ENCODE data around the gene CDH4.
"Not testable (repeated sequence)": the region's sequence is repeated elsewhere in the genome, so short reads cannot be mapped to it uniquely, and the experiment has no call there.

The CDH4 gene

DNA sequence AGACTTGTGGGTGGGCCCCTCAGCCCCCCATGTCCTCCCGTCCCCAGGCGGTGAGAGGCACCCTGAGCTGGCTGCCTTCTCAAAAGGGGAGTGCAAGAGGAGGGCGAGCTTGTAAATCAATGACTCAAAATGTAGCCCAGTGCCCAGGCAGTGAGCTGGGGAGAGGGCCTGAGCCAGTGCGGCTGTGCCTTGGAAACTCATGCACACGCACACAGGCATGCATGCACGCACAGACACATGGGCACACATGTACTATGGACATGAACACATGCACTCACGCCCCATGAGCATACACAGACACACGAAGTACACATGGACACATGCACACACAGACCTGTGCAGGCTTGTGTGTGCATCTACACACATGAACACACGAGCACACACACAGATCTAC is 680.1 kb downstream of the CDH4 start:
- no peak for DNase-seq

DNA sequence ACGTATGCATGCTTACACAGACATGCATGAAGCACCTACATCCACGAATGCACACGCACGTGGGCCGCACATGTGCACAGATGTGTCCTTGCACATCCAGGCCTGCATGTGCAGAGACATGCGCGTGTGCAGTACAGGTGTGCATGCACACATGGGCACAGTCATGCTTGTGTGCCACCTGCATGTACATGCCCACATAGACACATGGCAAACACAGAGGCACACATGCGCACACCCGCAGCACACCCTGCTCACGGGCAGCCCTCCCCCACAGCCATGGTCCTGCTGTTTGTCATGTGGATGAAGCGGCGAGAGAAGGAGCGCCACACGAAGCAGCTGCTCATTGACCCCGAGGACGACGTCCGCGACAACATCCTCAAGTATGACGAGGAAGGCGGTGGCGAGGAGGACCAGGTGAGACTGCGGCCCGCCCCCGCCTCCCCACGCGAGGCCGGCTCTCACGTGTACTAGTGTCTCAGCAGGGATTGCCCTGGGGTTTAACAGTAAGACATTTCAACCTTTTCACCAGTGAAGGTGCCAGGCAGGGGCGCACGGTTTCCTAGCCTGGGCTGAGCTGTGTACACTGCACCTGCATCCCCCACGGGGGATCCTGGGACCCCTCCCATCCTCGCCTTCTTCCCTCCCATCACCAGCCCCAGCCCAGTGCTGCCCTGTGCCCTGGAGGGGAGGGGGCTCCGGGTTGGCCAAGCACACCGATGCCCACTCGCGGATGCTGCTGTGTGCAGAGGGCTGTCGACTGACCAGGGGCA is 680.8 kb downstream of the CDH4 start:
- DNase-seq: no peak

DNA sequence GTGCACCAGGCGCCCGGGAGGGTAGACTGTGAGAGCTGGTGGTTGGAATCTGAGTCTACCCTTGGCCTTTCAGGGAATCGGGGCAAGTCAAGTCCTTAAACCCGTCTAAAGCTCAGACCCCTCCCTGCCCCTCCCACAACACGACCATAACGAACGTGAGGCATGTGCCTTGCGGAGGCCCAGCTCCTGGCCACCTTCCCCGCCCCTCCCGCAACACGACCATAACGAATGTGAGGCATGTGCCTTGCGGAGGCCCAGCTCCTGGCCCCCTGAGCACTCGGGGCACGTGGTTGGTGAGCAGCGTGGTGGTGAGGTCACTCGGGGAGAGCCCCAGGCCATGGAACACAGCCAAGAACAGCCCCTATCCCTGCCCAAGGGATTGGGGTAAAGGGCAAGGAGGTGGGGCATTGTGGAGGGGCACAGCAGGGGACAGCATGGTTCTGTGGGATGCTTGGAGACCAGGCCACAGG is 681.5 kb downstream of the CDH4 start:
- no peak for DNase-seq

DNA sequence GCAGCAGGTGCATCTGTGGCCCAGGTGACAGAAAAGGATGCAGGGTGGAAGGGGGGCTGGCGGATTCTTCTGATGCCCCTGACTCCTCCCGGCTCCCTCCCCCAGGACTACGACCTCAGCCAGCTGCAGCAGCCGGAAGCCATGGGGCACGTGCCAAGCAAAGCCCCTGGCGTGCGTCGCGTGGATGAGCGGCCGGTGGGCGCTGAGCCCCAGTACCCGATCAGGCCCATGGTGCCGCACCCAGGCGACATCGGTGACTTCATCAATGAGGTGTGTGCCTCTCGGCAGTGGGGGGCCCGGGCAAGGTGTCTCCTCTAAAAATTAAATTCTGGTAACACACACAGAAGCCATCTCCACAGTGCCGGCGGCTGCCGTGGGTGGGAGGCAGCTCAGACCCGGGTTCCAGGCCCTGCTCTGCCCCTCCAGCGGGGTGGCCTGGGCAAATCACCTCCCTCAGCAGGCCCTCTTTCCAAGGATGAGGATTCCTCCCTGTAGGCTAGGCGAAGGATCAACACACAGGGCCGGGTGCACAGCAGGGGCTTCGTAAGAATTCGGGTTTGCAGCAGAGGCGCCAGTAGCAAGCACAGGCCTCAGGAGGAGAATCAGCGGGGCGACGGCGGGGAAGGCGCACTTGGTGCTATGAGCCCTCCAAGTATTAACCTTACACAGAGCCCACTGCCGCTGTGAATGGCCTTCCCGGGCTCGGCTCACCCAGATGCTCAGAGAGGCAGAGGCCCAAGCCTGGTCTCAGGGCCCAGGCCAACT is 682.1 kb downstream of the CDH4 start:
- DNase-seq: no peak

DNA sequence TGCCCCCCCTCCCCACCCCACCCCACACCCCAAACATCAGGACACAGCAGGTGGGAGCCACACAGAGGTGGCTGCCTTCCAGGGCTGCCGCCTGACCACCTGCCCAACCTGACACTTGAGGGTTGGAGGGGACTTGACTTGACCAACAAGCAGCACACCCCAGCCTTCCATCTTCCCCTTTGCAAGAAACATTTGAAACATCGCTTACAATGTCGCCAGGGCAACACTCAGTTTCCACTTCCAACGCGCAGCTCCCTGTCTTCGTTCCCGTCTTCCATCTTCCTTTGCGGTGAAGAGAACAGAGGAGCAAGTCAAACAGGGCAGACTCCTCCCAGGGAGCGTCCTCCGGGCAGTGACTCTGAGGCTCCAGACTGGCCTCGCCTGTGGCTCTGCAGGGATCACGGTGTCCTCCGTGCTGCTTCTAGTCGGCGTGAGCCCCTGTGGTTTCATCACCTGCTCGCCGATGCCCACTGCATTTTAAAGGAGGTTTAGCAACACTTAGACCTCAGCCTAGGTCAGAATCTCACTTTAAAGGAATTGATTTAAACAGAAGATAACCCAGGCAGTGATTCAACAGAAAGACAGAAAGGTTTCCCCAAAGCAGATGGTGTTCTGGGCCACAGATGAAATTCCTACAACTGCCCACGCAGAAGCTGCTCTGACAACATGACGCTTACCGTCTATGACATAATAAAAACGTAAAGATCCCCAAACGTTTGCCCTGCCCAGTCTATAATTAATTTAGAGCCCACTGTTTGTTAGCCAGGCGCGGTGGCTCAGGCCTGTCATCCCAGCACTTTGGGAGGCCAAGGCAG is 682.9 kb downstream of the CDH4 start:
- no peak for DNase-seq

DNA sequence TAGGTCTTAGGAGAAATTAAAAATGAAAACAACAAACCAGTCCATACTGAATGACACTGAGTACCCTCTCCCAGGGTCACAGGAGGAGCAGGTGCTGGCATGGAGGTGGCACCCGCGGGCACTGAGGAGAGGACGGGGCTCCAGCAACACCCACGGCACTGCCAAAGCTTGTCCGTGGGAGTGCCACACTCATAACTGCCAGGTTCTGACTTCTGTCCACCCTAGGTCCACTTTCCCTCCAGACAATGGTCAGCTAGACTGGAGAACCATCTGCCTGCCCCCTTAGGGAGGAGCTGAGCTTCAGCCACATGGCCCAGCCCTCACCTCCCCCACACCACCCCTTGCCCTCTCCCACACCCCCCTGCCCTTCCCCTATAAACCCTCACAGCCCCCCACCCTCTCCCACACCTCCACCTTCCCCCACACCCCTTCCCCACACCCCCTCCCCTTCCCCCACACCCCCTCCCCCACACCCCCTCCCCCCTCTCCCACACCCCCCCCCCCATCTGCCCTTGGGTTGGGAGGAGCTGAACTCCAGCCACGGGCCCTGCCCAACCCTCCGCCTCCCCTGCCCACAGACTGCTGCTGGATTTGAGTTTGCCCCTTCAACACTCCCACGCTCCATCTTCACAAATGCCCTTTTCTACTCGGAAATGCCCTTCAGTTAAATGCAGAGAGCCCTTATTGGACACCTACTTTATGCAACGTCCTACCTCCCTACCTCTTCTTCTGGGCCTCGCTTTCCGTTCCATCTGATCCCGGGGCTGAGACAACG is 684.1 kb downstream of the CDH4 start:
- no peak for DNase-seq

DNA sequence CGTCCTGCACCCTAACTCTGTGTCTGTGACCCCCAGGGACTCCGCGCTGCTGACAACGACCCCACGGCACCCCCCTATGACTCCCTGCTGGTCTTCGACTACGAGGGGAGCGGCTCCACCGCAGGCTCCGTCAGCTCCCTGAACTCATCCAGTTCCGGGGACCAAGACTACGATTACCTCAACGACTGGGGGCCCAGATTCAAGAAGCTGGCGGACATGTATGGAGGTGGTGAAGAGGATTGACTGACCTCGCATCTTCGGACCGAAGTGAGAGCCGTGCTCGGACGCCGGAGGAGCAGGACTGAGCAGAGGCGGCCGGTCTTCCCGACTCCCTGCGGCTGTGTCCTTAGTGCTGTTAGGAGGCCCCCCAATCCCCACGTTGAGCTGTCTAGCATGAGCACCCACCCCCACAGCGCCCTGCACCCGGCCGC is 684.7 kb downstream of the CDH4 start:
- DNase-seq: no peak

DNA sequence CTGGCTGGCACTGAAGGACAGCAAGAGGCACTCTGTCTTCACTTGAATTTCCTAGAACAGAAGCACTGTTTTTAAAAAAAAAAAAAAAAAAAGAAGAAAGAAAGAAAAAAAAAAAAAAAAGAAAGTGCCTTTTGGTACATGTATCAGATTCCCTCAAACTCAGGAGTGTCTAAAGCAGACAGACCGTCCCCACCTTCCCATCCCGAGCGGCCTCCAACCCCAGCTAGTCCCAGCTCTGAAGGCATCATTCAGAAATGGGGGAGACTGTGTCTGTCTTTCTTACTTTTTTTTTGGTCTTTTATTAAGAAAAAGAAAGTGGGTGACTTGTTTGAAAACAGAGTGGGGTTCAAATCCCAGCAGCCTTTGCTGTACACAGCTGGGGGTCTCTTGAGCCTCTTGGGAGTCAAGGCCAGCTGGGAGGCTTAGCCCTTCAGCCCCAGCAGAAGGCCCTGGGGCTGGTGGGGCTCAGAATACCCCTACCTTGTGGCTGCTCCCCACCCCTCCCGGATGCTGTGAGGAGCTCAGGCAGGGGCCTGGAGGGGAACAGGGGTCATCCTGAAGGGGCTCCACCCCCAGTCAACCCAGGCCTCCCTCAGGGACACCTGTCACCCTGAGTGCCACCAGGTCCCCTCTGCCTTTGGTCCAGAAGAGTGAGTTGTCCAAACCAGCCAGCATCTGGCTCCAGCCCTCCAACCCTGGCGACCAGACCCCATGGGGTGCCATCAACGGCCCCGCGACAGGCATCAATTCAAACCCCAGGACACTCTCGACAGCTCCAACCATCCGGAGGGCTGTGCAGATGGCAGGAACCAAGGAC is 685.3 kb downstream of the CDH4 start:
- no peak for DNase-seq

DNA sequence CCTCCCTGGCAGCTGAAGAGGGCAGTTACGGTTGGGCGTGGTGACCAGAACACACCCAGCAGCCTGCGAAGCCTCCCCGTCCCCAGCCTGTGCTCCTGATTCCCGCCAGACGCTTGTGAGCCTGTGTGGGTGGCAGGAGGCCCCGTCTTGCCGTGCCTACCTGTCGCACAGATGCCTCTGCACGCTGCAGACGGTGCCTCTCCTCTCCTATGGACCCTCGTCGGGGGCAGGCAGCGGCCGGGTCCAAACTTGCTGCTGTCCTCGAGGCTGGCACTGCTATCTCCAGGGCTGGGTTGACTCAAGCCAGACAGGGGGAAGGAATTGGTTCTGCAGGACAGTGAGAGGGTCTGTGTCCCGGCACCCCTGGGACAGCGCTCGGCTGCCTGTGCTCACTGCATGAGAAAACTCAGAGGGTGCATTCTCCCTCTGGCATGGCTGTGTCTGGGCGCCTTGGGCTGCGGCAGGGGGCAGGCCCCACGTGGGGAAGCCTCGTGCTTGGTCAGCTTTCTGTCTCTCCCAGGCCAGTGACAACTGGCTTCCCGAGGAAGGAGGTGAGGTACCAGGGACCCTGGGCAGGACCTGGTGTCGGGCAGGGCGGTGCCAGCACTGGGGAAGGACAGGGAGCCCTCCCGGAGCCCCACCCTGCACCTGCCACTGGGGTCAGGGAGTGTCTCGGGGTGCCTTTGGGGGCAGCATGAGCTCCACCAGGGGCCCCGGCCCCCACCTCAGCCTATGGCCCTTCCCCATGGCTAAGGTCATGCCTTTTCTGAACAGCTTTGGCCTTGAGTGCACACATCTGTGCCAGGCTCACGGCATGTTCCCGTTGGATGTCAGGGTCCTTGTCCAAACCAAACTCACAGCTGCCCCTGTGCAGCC is 686.1 kb downstream of the CDH4 start:
- no peak for DNase-seq

DNA sequence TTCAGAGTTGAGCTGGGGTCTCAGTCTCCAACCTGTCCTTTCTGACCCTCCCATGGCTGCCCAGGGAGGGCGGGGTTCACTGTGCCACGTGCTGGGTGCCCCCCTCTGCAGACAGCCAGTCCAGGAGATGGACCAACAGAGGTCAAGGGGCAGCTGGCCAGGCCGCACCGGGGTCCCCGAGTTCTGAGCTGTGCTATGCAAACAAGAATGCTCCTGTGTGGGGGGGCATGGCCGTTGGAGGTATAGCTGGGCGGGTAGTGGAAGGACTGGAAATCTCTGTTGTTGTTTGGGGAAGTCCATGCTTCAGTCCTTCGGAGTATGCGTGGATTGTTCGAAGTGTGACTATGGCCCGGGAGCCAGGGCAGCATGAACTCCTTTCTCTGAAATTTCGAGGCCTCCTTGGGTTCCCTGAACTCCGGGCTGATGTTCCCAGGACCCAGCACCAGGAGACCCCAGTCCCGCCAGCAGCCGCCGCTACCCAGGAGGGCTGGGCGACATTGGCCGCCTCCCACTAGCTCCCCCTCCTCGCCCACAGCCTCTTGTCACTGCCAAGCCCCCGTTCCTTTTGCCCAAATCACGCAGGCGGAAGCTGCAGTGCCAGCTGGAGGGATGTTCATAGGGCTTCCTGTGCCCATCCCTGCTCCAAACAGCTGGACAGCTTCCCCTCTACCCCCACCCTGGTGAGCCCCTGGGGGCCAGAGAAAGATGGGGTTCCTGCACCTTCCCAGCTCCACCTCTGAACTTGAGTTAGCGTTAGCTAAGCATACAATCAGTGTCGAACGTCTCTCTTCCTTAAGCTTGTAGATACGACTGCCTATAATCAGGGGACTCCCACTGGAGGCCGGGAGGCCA is 687.0 kb downstream of the CDH4 start:
- no peak for DNase-seq

DNA sequence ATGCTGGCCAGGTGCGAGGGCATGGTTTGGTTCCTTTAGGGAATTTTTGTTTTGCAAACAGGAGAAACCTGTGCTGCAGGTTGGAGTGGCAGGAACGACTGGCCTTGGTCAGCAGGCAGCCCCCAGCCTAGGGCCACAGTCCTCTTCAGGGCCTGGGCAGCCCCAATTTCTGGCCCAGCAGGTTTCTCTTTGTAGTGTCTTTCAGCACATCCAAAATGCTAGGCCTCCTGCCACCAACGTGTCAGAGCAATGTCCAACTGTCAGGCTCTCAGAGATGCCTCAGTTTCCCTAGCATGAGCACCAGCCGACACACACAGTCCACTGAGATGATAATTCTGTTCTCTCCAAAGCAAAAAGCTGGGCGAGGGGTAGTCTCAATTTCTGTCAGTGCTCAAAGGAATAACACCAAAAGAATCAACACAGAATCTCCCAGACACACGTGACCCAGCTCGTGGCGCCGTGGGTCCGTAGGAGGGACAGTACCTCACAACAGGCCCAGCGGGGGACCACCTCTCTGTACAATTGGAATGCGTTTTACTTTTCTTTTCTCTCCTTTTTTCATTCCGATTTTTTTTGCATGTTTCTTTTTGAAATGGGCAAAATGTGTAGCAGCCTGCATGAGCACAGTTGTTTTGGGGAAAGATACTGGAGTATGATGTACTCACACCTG is 687.8 kb downstream of the CDH4 start:
- DNase-seq: no peak

DNA sequence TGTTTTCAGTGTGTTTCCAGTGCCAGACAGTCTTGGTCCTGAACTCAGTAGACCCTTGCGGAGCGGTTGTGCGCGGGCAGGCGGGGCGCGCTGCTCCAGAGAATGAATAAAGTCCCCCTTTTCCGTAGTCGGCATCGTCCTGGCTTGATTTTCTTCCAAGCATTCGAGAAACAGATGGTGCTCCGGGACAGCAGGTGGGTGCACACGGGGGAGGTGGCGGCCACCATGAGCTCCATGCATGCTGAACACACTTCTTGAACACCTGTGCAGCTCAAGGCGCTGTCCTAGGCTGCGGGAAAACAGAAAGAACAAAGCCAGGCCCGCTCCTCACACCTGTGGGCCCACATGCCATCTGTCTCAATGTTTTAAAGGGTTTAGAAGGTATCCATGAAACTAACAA is 688.4 kb downstream of the CDH4 start:
- no peak for DNase-seq

DNA sequence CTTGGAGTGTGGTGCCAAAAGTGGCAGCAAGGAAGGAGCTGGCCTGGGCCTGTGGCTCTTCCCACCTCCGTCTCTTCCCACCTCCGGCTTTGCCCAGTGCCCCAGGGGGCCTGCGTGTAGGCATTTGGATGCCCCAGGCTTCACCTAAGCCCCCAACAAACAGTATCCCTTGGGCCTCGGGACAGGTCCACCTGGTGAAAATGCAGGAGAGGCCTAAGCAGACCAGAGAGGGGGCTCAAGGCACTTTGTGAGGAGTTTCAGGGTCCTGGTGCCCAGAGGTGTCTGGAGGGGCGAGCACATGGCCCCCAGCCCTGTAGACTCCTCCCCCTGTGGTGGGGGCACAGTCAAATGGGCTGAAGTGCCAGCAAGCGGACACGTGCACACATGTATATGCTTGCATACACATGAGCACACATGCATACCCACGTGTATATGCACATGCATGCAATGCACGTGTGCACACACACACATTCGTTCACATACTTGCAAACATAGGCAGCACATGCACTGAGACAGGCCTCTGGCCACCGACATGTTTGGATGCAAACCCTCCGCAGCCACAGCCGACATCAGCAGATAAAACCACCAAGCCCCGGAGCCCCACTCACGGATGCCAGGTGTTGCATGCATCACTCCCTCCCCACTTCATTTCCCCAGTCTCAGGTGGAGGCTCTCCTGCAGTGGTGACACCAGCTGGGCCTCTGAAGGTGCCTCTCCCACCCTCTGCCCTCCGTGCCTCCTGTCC is 689.1 kb downstream of the CDH4 start:
- no peak for DNase-seq

DNA sequence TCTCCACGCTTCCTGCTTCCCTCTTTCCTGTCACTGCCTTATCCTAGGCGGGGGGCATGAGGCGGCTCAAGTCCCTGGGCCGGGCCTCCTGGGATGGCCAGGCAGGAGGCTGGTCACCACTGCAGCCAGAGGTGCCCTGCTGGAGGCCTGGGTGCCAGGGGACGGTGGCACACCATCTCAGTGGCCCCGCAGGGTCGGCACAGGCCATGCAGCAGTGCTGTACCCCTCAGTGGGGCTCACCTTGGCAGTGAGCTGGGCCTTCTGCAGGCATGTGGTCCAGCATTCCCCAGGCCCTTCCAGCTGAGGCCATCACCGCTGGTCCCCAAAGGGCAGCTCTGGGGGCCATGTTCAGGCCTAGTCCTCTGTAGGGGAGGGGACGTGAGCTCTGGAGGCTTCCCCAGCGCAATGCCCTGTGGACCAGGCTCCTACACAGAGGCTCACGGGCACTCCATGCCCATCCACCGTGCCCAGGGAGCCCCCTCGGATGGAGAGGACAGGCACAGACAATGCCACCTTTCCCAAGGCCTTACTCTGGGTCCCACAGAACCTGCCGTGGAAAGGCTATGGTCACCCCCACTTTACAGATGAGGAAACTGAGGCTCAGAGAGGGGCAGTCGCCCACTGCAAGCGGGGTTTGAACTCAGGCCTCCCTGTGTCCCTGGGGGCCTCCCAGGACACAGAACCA is 689.8 kb downstream of the CDH4 start:
- no peak for DNase-seq

DNA sequence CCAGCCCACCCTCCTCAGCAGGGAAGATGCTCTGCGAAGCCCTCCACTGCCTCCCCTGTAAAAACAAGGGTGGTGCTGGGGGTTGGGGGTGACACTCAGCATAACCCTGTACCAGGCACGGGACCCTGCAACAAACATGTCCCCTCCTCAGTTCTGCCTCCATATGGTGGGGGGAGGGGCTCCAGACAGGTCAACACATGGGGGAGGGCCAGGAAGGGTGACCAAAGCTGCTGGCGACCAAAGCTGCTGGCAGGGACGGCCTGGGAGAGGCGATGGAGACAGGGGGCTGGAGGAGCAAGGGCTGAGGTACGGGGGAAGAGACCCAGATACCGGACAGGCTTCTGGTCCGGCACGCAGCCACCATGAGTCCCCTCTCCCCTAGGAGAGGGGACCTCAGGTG is 690.5 kb downstream of the CDH4 start:
- no peak for DNase-seq

DNA sequence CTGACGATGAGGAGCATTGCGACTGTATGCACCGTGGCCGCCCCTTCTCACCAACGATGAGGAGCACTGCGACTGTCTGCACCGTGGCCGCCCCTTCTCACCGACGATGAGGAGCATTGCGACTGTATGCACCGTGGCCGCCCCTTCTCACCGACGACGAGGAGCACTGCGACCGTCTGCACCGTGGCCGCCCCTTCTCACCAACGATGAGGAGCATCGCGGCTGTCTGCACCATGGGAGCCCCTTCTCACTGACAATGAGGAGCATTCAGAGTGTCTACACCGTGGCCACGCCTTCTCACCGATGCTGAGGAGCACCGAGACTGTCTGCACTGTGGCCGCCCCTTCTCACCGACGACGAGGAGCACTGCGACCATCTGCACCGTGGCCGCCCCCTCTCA is 692.9 kb downstream of the CDH4 start:
- not testable (repeated sequence) for DNase-seq

DNA sequence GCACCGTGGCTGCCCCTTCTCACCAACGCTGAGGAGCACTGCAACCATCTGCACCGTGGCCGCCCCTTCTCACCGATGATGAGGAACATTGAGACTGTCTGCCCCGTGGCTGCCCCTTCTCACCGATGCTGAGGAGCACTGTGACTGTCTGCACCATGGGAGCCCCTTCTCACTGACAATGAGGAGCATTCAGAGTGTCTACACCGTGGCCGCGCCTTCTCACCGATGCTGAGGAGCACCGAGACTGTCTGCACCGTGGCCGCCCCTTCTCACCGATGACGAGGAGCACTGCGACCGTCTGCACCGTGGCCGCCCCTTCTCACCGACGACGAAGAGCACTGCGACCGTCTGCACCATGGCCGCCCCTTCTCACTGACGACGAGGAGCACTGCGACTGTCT is 693.4 kb downstream of the CDH4 start:
- DNase-seq: not testable (repeated sequence)

DNA sequence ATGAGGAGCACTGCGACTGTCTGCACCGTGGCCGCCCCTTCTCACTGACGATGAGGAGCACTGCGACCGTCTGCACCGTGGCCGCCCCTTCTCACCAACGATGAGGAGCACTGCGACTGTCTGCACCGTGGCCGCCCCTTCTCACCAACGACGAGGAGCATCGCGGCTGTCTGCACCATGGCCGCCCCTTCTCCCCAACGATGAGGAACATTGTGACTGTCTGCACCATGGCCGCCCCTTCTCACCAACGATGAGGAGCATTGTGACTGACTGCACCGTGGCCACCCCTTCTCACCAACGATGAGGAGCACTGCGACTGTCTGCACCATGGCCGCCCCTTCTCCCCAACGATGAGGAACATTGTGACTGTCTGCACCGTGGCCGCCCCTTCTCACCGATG is 696.0 kb downstream of the CDH4 start:
- DNase-seq: not testable (repeated sequence)
